GM23338 (cell line): Measurements from ENCODE around the gene GSTT4. TPM values are rescaled to one million over a fixed set of nuclear protein-coding genes. Genes with fewer than 3 reads are reported as not detected.

Experiments
- ATAC-seq: fragments of 200-7000 bp; cut with Tn5 transposase; 3 replicates; pipeline ENCODE4 v1.9.1; 2020
- DNase-seq: peaks from one replicate; pipeline ENCODE4 v3.0.0-alpha.2; 2015; ENCODE audit warnings: low spot score
- H2AFZ ChIP-seq: fragments of 200-600 bp; sonication (generic); 2 replicates; pipeline ENCODE4 v1.8.0; 2016; ENCODE audit warnings: antibody characterized with exemption, mild to moderate bottlenecking, moderate library complexity
- H3F3A ChIP-seq: fragments of 200-600 bp; sonication (generic); replicated peaks from 2 replicates; pipeline ENCODE4 v1.8.0; 2017; ENCODE audit warnings: antibody characterized with exemption, mixed run types, low read depth
- H3K27ac ChIP-seq: fragments of 200-600 bp; sonication (generic); 2 replicates; pipeline ENCODE4 v1.6.1; 2016; ENCODE audit warnings: low read depth
- H3K27me3 ChIP-seq: fragments of 200-600 bp; sonication (generic); 2 replicates; pipeline ENCODE4 v1.8.0; 2016; ENCODE audit warnings: mild to moderate bottlenecking, mixed run types, moderate library complexity; ENCODE audit not compliant: insufficient read depth
- H3K36me3 ChIP-seq: fragments of 200-600 bp; sonication (generic); 2 replicates; pipeline ENCODE4 v1.8.0; 2016; ENCODE audit warnings: mild to moderate bottlenecking; ENCODE audit not compliant: insufficient read depth
- H3K4me1 ChIP-seq: fragments of 200-600 bp; sonication (generic); 2 replicates; pipeline ENCODE4 v1.8.0; 2016; ENCODE audit warnings: mild to moderate bottlenecking, moderate library complexity; ENCODE audit not compliant: insufficient read depth
- H3K4me2 ChIP-seq: fragments of 200-600 bp; sonication (generic); 2 replicates; pipeline ENCODE4 v1.7.1; 2017; ENCODE audit warnings: mixed run types
- H3K4me3 ChIP-seq: fragments of 200-600 bp; sonication (generic); 2 replicates; pipeline ENCODE4 v1.6.1; 2016; ENCODE audit warnings: mixed run types
- H3K79me2 ChIP-seq: fragments of 200-600 bp; sonication (generic); replicated peaks from 2 replicates; pipeline ENCODE4 v1.8.0; 2017; ENCODE audit warnings: mild to moderate bottlenecking; ENCODE audit not compliant: insufficient read depth
- H3K9me2 ChIP-seq: fragments of 200-600 bp; sonication (generic); 2 replicates; pipeline ENCODE4 v1.8.0; 2017; ENCODE audit not compliant: insufficient read depth
- H4K20me1 ChIP-seq: fragments of 200-600 bp; sonication (generic); replicated peaks from 2 replicates; pipeline ENCODE4 v1.8.0; 2017; ENCODE audit warnings: mild to moderate bottlenecking; ENCODE audit not compliant: insufficient read depth
- H3K27ac Mint-ChIP-seq: 2 replicates; pipeline ENCODE4 v1.8.0; 2020; ENCODE audit warnings: inconsistent platforms, mild to moderate bottlenecking, moderate library complexity, mixed read lengths
- H3K27me3 Mint-ChIP-seq: 3 replicates; pipeline ENCODE4 v1.8.0; 2022; ENCODE audit warnings: low read depth, mild to moderate bottlenecking, moderate library complexity, mixed read lengths, inconsistent platforms; ENCODE audit not compliant: insufficient read depth, poor library complexity
- H3K36me3 Mint-ChIP-seq: 3 replicates; pipeline ENCODE4 v1.8.0; 2021; ENCODE audit warnings: low read depth, mild to moderate bottlenecking, inconsistent platforms, moderate library complexity, mixed read lengths
- H3K4me1 Mint-ChIP-seq: 3 replicates; pipeline ENCODE4 v1.8.0; 2020; ENCODE audit warnings: mild to moderate bottlenecking, inconsistent platforms, mixed read lengths
- H3K4me3 Mint-ChIP-seq: 3 replicates; pipeline ENCODE4 v1.8.0; 2021; ENCODE audit warnings: moderate library complexity, mild to moderate bottlenecking, inconsistent platforms, mixed read lengths
- H3K9me3 Mint-ChIP-seq: 3 replicates; pipeline ENCODE4 v1.8.0; 2020; ENCODE audit warnings: moderate library complexity, mild to moderate bottlenecking, inconsistent platforms, mixed read lengths
- CREB1 ChIP-seq: fragments of 250-450 bp; sonication (Bioruptor Pico); IDR thresholded peaks from 2 replicates; pipeline ENCODE4 v1.5.0; 2020; ENCODE audit warnings: low read depth, mild to moderate bottlenecking, moderate library complexity
- CTCF ChIP-seq, 2 experiments: fragments of 200-600 bp in 1 of 2; sonication (generic) in 1 of 2; conservative IDR thresholded peaks; 2 replicates each; pipeline versions ENCODE4 v1.5.1 to v1.6.1; 2016 to 2017; ENCODE audit warnings: antibody characterized with exemption in 2 of 2, low read depth in 2 of 2, mild to moderate bottlenecking in 2 of 2, moderate library complexity in 1 of 2
- ETS1 ChIP-seq: IDR thresholded peaks from 2 replicates; pipeline ENCODE4 v1.6.1; 2016; ENCODE audit warnings: antibody characterized with exemption
- EZH2 ChIP-seq: fragments of 200-600 bp; sonication (generic); IDR thresholded peaks from one replicate; pipeline ENCODE4 v1.8.0; 2017; ENCODE audit warnings: antibody characterized with exemption, mild to moderate bottlenecking, low read depth; ENCODE audit not compliant: unreplicated experiment
- JUNB ChIP-seq: IDR thresholded peaks from one replicate; pipeline ENCODE4 v1.6.1; 2016; ENCODE audit warnings: antibody characterized with exemption; ENCODE audit not compliant: unreplicated experiment
- NANOG ChIP-seq: IDR thresholded peaks from 2 replicates; pipeline ENCODE4 v1.6.1; 2016; ENCODE audit warnings: antibody characterized with exemption, borderline replicate concordance
- POLR2AphosphoS5 ChIP-seq: IDR thresholded peaks from 2 replicates; pipeline ENCODE4 v1.6.1; 2016; ENCODE audit warnings: antibody characterized with exemption, low read depth
- STAT1 ChIP-seq: IDR thresholded peaks from one replicate; pipeline ENCODE4 v1.6.1; 2016; ENCODE audit warnings: antibody characterized with exemption; ENCODE audit not compliant: unreplicated experiment
- ZNF114 ChIP-seq: fragments of 250-450 bp; sonication (Bioruptor Pico); IDR thresholded peaks from 2 replicates; pipeline ENCODE4 v1.5.0; 2020; ENCODE audit warnings: mild to moderate bottlenecking, moderate library complexity
- ZNF331 ChIP-seq: fragments of 250-450 bp; sonication (Bioruptor Pico); IDR thresholded peaks from 2 replicates; pipeline ENCODE4 v1.5.0; 2020; ENCODE audit warnings: low read depth, mild to moderate bottlenecking, moderate library complexity
- ZNF462 ChIP-seq: fragments of 250-450 bp; sonication (Bioruptor Pico); IDR thresholded peaks from 2 replicates; pipeline ENCODE4 v1.5.0; 2020; ENCODE audit warnings: mild to moderate bottlenecking, moderate library complexity
- polyA plus RNA-seq: library from polyadenylated mRNA; unstranded; fragments of >200 nt; fragmentation: Nextera tagmentation; extraction: Ambion mirVana; gene quantifications from 2 replicates; pipeline ENCODE4 v1.2.1, GENCODE V29; 2016
- total RNA-seq: library from RNA; depleted of rRNA; stranded (reverse); fragments of >200 nt; shearing (Covaris generic); gene quantifications from 2 replicates; pipeline ENCODE4 v1.2.3, GENCODE V29; 2014

GSTT4 gene
- total and polyA plus RNA-seq, 2 experiments from 2014 or later: not detected

GRCh38 chr22:24023204-24023789, 18.0 kb upstream of the GSTT4 start (continued):
- TF ChIP-seq ETS1 (no peak), POLR2AphosphoS5 (no peak)

GRCh38 chr22:24021304-24021703, 16.1 kb upstream of the GSTT4 start:
- H3K4me2 ChIP-seq: no peak overlapping the region
- DNase-seq (no peak), ATAC-seq (no peak)
- H3K9me3 Mint-ChIP-seq: no peaks in the 10 kb centered on the region; the same call in 2 of the 3 replicates
- no peak overlapping the region for H3K4me3 ChIP-seq
- H3K4me1 ChIP-seq: no peaks in the 10 kb centered on the region
- H3K4me1 Mint-ChIP-seq: peaks cover 6% of the 10 kb centered on the region; the same call in 2 of the 3 replicates
- no peaks in the 10 kb centered on the region for H3F3A ChIP-seq
- H4K20me1 ChIP-seq: no peaks in the 10 kb centered on the region; the same call in 1 of the 2 replicates
- H3K79me2 ChIP-seq: peaks cover 48% of the 10 kb centered on the region
- H3K27me3 ChIP-seq: no peaks in the 10 kb centered on the region
- H3K27ac ChIP-seq: no peak overlapping the region
- H3K27ac Mint-ChIP-seq: no peak overlapping the region
- no peak overlapping the region for H2AFZ ChIP-seq
- H3K27me3 Mint-ChIP-seq: no peaks in the 10 kb centered on the region
- no peaks in the 10 kb centered on the region for H3K9me2 ChIP-seq
- no peak overlapping the region for H3K4me3 Mint-ChIP-seq
- no peak for TF ChIP-seq CREB1 (CRISPR knock-in tag)
- TF ChIP-seq STAT1: no peak
- TF ChIP-seq ZNF462 (CRISPR knock-in tag): no peak
- TF ChIP-seq POLR2AphosphoS5: no peak
- TF ChIP-seq ZNF331: no peak
- no peak for TF ChIP-seq EZH2
- TF ChIP-seq NANOG: no peak
- TF ChIP-seq CTCF (conservative IDR thresholded peaks at IDR 0.05; ENCODE audit: low read depth in 2 of 2): no peak
- TF ChIP-seq JUNB: no peak
- TF ChIP-seq ZNF114 (CRISPR knock-in tag): no peak
- H3K36me3 ChIP-seq: no peaks in the 10 kb centered on the region; the same call in 1 of the 2 replicates
- H3K36me3 Mint-ChIP-seq: peaks cover 7% of the 10 kb centered on the region; the same call in 2 of the 3 replicates
